CD4-positive, alpha-beta T cell treated with Interleukin-4 for 1 hour (primary cell): ENCODE measurements around the gene LINC01488.

ENCODE experiments used
- DNase-seq, 2 donors: peaks; one replicate each; pipeline ENCODE4 v3.0.0-alpha.2; 2020 to 2022

LINC01488 gene

GRCh38 chr11:69512790-69513189 is 31.3 kb downstream of the LINC01488 start:
- no peak for DNase-seq

- no peak for DNase-seq
Measured at GRCh38 chr11:69513196-69513595, 31.7 kb downstream of the LINC01488 start.

- no peak for DNase-seq
Measured at GRCh38 chr11:69513663-69514224, 32.3 kb downstream of the LINC01488 start.

- no peak for DNase-seq
Measured at GRCh38 chr11:69514771-69515170, 33.3 kb downstream of the LINC01488 start.

- DNase-seq, result no peak
Measured at GRCh38 chr11:69515271-69516245, 34.1 kb downstream of the LINC01488 start.

GRCh38 chr11:69516526-69516925 is 35.1 kb downstream of the LINC01488 start:
- no peak for DNase-seq

GRCh38 chr11:69518081-69518950 is 36.9 kb downstream of the LINC01488 start:
- no peak for DNase-seq

GRCh38 chr11:69520186-69520916 is 38.9 kb downstream of the LINC01488 start:
- no peak for DNase-seq

GRCh38 chr11:69521457-69521856 is 40.0 kb downstream of the LINC01488 start:
- no peak for DNase-seq

GRCh38 chr11:69523453-69523852 is 42.0 kb downstream of the LINC01488 start:
- no peak for DNase-seq

GRCh38 chr11:69524291-69524882 is 42.9 kb downstream of the LINC01488 start:
- DNase-seq, result no peak

- DNase-seq, result no peak
Measured at GRCh38 chr11:69524991-69525411, 43.5 kb downstream of the LINC01488 start.

GRCh38 chr11:69525516-69526452 is 44.3 kb downstream of the LINC01488 start:
- no peak for DNase-seq

GRCh38 chr11:69526453-69526810 is 45.0 kb downstream of the LINC01488 start:
- DNase-seq, result no peak

- no peak for DNase-seq
Measured at GRCh38 chr11:69529001-69529400, 47.5 kb downstream of the LINC01488 start.

- DNase-seq, result peak in 1 of 2 donors; percentile 36
Measured at GRCh38 chr11:69530278-69531070, 49.0 kb downstream of the LINC01488 start.

GRCh38 chr11:69531071-69531716 is 49.7 kb downstream of the LINC01488 start:
- DNase-seq, result no peak

- no peak for DNase-seq
Measured at GRCh38 chr11:69531717-69532088, 50.2 kb downstream of the LINC01488 start.
